ENCODE measurements around the gene NR3C2.

GRCh38 chr4:148077581-148077980 lies 364.6 kb downstream of the NR3C2 start:
- TF ChIP-seq CTCF (IDR thresholded peaks at IDR 0.05; ENCODE audit: low read depth, low read length, missing input control) (no peak), RAD21 (IDR thresholded peaks at IDR 0.05) (no peak), ZBTB33 (IDR thresholded peaks at IDR 0.05) (no peak), FOXA1 (IDR thresholded peaks at IDR 0.05) (no peak), EGR1 (IDR thresholded peaks at IDR 0.05; ENCODE audit: low read depth in 2 of 2) (no peak), REST (IDR thresholded peaks at IDR 0.05) (no peak), YY1 (IDR thresholded peaks at IDR 0.05) (no peak), HNF4A (conservative IDR thresholded peaks at IDR 0.05) (no peak), TAF1 (conservative IDR thresholded peaks at IDR 0.05) (no peak), GABPA (IDR thresholded peaks at IDR 0.05 in 1 of 2, conservative IDR thresholded peaks at IDR 0.05 in 1 of 2) (no peak), RXRA (IDR thresholded peaks at IDR 0.05) (no peak)
